LHCN-M2 (cell line): ENCODE measurements around the gene SCG2. TPM values are rescaled to one million over a fixed set of nuclear protein-coding genes. Genes with fewer than 3 reads are reported as not detected.
"Not testable (repeated sequence)": the region's sequence is repeated elsewhere in the genome, so short reads cannot be mapped to it uniquely, and the experiment has no call there.

Experiments
- DNase-seq: peaks from one replicate; pipeline ENCODE4 v3.0.0-alpha.2; 2012; ENCODE audit warnings: low read depth
- total RNA-seq: library from RNA; depleted of rRNA; stranded (reverse); fragments of >200 nt; gene quantifications from 2 replicates; pipeline ENCODE4 v1.2.3, GENCODE V29; 2014

SCG2 gene
- total RNA-seq, 1 experiment from 2014 or later, result 12.7 TPM

- no peak for DNase-seq
Observed at GRCh38 chr2:223612501-223612900, 10.3 kb upstream of the SCG2 start.

GRCh38 chr2:223611061-223611460 lies 8.9 kb upstream of the SCG2 start:
- DNase-seq, result no peak

GRCh38 chr2:223607476-223607875 lies 5.3 kb upstream of the SCG2 start:
- no peak for DNase-seq

GRCh38 chr2:223606946-223607345 lies 4.8 kb upstream of the SCG2 start:
- DNase-seq, result no peak

GRCh38 chr2:223604231-223604630 lies 2.1 kb upstream of the SCG2 start:
- no peak for DNase-seq

- no peak for DNase-seq
Observed at GRCh38 chr2:223602972-223603371, 811 bp upstream of the SCG2 start.

- no peak for DNase-seq
Observed at GRCh38 chr2:223601018-223601417, 1.1 kb downstream of the SCG2 start.

GRCh38 chr2:223599640-223600380 lies 2.4 kb downstream of the SCG2 start:
- DNase-seq, result peak; percentile 76

GRCh38 chr2:223598994-223599639 lies 3.0 kb downstream of the SCG2 start:
- DNase-seq, result peak; percentile 96

- DNase-seq, result peak; percentile 33
Observed at GRCh38 chr2:223597076-223597475, 5.1 kb downstream of the SCG2 start.

GRCh38 chr2:223596208-223596607 lies 6.0 kb downstream of the SCG2 start:
- no peak for DNase-seq

- no peak for DNase-seq
Observed at GRCh38 chr2:223594831-223595230, 7.3 kb downstream of the SCG2 start.

- DNase-seq, result no peak
Observed at GRCh38 chr2:223594259-223594658, 7.9 kb downstream of the SCG2 start.

GRCh38 chr2:223592689-223593088 lies 9.5 kb downstream of the SCG2 start:
- not testable (repeated sequence) for DNase-seq

GRCh38 chr2:223591596-223591995 lies 10.6 kb downstream of the SCG2 start:
- peak; percentile 46 for DNase-seq

- peak; percentile 92 for DNase-seq
Observed at GRCh38 chr2:223590964-223591363, 11.2 kb downstream of the SCG2 start.

- DNase-seq, result no peak
Observed at GRCh38 chr2:223589901-223590300, 12.3 kb downstream of the SCG2 start.

- no peak for DNase-seq
Observed at GRCh38 chr2:223588251-223588650, 13.9 kb downstream of the SCG2 start.

- no peak for DNase-seq
Observed at GRCh38 chr2:223587301-223587700, 14.9 kb downstream of the SCG2 start.

- DNase-seq, result peak; percentile 87
Observed at GRCh38 chr2:223586261-223586660, 15.9 kb downstream of the SCG2 start.

- peak; percentile 59 for DNase-seq
Observed at GRCh38 chr2:223585666-223586065, 16.5 kb downstream of the SCG2 start.

- DNase-seq, result no peak
Observed at GRCh38 chr2:223582001-223582400, 20.2 kb downstream of the SCG2 start.

GRCh38 chr2:223580951-223581350 lies 21.2 kb downstream of the SCG2 start:
- DNase-seq, result peak; percentile 79
